KMS-11 (cell line): ENCODE data around the gene NBEA.

Experiments used
- H2AFZ ChIP-seq: fragments of 200-600 bp; sonication (generic); 2 replicates; pipeline ENCODE4 v1.6.1; 2016; ENCODE audit warnings: antibody characterized with exemption, mixed run types, low read depth
- H3K27ac ChIP-seq: fragments of 200-600 bp; sonication (generic); 2 replicates; pipeline ENCODE4 v1.6.1; 2016; ENCODE audit warnings: mild to moderate bottlenecking, mixed run types
- H3K27me3 ChIP-seq: fragments of 200-600 bp; sonication (generic); 2 replicates; pipeline ENCODE4 v1.6.1; 2017; ENCODE audit warnings: mild to moderate bottlenecking, low read depth, mixed run types, moderate library complexity; ENCODE audit not compliant: insufficient read depth
- H3K36me3 ChIP-seq: fragments of 200-600 bp; sonication (generic); 2 replicates; pipeline ENCODE4 v1.6.1; 2017; ENCODE audit warnings: mild to moderate bottlenecking, mixed run types; ENCODE audit not compliant: insufficient read depth
- H3K4me1 ChIP-seq: fragments of 200-600 bp; sonication (generic); 2 replicates; pipeline ENCODE4 v1.6.1; 2016; ENCODE audit warnings: mild to moderate bottlenecking, low read depth, mixed run types; ENCODE audit not compliant: poor library complexity, severe bottlenecking
- H3K4me2 ChIP-seq: fragments of 200-600 bp; sonication (generic); 2 replicates; pipeline ENCODE4 v1.7.0; 2016; ENCODE audit warnings: mild to moderate bottlenecking, mixed run types
- H3K4me3 ChIP-seq: fragments of 200-600 bp; sonication (generic); IDR thresholded peaks from 2 replicates; pipeline ENCODE4 v1.6.1; 2017; ENCODE audit warnings: low read depth, low read length, mixed read lengths; ENCODE audit not compliant: insufficient read depth
- H3K79me2 ChIP-seq: fragments of 200-600 bp; sonication (generic); 2 replicates; pipeline ENCODE4 v1.6.1; 2016; ENCODE audit warnings: low read depth, mixed run types; ENCODE audit not compliant: insufficient read depth
- H3K9ac ChIP-seq: fragments of 200-600 bp; sonication (generic); 2 replicates; pipeline ENCODE4 v1.6.1; 2016; ENCODE audit warnings: mild to moderate bottlenecking, mixed run types
- H4K20me1 ChIP-seq: fragments of 200-600 bp; sonication (generic); 2 replicates; pipeline ENCODE4 v1.6.1; 2016; ENCODE audit warnings: mild to moderate bottlenecking, mixed run types; ENCODE audit not compliant: insufficient read depth
- TF ChIP-seq, protein P1 (sequence below): fragments of 200-600 bp; sonication (generic); conservative IDR thresholded peaks from 2 replicates; pipeline ENCODE4 v1.6.1; 2017; ENCODE audit warnings: low read depth, mild to moderate bottlenecking, antibody characterized with exemption, low read length, moderate library complexity, mixed read lengths

Gene NBEA

DNA sequence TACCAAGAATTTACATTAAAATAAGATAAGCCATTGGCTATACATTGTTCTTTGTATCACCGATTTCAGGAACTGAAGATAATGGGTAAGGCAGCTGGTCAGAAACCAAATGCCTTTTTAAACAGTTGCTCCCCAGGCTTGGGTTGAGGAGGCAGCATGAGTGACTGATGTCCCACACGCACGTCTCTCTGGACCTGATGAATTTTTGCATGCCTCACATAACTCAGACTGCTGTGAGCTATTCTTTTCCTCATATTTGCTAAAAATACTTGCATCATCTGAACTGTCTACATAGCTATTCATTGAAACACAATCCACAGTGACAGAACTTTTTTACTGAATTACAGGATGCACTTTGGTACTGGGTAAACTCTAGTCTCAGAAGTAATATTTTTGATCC, 658.1 kb downstream of the NBEA start:
- no peaks in the 10 kb centered on the region for H3K4me1 ChIP-seq
- no peaks in the 10 kb centered on the region for H3K27me3 ChIP-seq
- TF ChIP-seq, protein P1, sequence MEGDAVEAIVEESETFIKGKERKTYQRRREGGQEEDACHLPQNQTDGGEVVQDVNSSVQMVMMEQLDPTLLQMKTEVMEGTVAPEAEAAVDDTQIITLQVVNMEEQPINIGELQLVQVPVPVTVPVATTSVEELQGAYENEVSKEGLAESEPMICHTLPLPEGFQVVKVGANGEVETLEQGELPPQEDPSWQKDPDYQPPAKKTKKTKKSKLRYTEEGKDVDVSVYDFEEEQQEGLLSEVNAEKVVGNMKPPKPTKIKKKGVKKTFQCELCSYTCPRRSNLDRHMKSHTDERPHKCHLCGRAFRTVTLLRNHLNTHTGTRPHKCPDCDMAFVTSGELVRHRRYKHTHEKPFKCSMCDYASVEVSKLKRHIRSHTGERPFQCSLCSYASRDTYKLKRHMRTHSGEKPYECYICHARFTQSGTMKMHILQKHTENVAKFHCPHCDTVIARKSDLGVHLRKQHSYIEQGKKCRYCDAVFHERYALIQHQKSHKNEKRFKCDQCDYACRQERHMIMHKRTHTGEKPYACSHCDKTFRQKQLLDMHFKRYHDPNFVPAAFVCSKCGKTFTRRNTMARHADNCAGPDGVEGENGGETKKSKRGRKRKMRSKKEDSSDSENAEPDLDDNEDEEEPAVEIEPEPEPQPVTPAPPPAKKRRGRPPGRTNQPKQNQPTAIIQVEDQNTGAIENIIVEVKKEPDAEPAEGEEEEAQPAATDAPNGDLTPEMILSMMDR, result no peak
- H3K27ac ChIP-seq, result no peak overlapping the region
- H3K79me2 ChIP-seq, result no peaks in the 10 kb centered on the region
- H3K4me2 ChIP-seq, result no peak overlapping the region
- no peak overlapping the region for H3K9ac ChIP-seq
- H2AFZ ChIP-seq, result no peak overlapping the region
- no peak overlapping the region for H3K4me3 ChIP-seq
- H3K36me3 ChIP-seq, result no peaks in the 10 kb centered on the region
- H4K20me1 ChIP-seq, result no peaks in the 10 kb centered on the region

DNA sequence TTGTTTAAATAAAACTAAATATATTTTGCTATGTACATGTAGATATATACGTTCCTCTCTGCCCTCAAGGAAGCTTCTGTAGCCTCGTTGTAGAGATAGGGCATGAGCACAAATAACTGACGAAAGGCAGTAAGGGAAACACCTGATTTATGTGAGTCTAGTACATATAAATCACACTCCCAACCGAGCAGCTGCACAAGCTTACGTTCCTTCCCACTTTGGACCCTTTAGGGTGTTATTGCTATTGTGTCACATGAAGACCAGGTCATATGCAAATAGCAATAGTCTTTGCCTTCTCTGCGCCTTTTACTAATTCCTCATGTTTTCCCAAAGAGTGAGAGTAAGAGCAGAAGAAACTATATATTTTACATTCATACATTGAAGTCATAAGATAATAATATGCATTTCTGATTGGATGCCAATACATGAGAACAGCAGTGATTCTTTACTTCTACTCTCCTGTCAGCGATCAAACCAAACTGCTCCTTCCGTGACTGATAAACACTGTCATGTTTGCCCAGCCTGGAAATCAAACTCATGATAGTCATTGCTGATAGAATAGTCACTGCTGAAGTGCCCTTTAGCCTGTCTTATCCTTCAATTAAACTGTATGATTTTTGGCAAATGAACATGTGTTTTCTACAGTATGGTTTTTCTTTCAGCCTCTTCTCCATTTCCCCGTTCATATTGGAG, 661.7 kb downstream of the NBEA start:
- H2AFZ ChIP-seq, result no peak overlapping the region
- no peak overlapping the region for H3K4me2 ChIP-seq
- TF ChIP-seq, protein P1, result no peak
- H3K27me3 ChIP-seq, result no peaks in the 10 kb centered on the region
- H3K27ac ChIP-seq, result no peak overlapping the region
- no peaks in the 10 kb centered on the region for H3K79me2 ChIP-seq
- no peaks in the 10 kb centered on the region for H3K36me3 ChIP-seq
- no peak overlapping the region for H3K4me3 ChIP-seq
- H3K9ac ChIP-seq, result no peak overlapping the region
- no peaks in the 10 kb centered on the region for H3K4me1 ChIP-seq
- no peaks in the 10 kb centered on the region for H4K20me1 ChIP-seq

DNA sequence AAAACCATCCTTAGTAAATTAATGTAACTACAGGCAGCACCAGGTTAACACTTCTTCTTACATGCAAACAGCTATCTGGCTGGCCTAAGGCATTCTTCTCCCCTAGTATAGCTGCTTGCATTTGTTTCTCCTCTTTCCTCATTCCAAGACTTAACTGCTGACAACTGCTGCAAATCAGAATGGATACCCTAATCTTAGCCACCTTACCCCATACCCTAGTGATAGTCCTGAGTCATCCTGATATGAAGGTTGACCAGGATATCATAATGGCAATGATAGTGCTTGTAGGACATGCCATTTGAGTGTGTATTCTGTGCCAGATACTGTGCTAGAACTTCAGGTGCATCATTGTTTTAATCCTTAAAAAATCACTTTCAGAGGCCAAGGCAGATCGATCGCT, 672.6 kb downstream of the NBEA start:
- no peaks in the 10 kb centered on the region for H3K4me1 ChIP-seq
- no peaks in the 10 kb centered on the region for H3K36me3 ChIP-seq
- H3K27ac ChIP-seq, result no peak overlapping the region
- H3K4me2 ChIP-seq, result no peak overlapping the region
- H2AFZ ChIP-seq, result no peak overlapping the region
- no peak overlapping the region for H3K9ac ChIP-seq
- no peaks in the 10 kb centered on the region for H4K20me1 ChIP-seq
- H3K79me2 ChIP-seq, result no peaks in the 10 kb centered on the region
- no peaks in the 10 kb centered on the region for H3K27me3 ChIP-seq
- no peak overlapping the region for H3K4me3 ChIP-seq
- TF ChIP-seq, protein P1, result no peak

DNA sequence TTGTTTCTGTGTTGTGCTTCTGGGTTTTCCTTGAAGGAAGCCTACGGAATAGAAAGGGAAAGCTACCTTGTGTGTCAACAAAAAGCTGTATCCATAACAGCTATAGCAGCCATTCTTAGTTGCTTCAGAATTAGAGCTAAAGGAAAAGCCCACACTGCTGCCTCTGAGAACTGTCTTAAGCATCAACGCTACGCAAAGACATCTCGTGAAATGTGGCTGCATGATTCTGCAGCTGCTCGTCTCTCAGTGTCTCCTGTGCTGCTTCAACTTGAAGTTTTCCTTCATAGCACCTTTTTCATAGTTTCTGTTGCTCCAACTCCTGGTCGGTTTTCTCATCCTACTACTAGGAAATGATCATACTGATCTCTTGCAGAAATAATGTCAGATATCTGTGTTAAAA, 675.4 kb downstream of the NBEA start:
- no peak overlapping the region for H3K9ac ChIP-seq
- H3K27ac ChIP-seq, result no peak overlapping the region
- TF ChIP-seq, protein P1, result no peak
- H3K4me3 ChIP-seq, result no peak overlapping the region
- no peak overlapping the region for H3K4me2 ChIP-seq
- no peak overlapping the region for H2AFZ ChIP-seq
- H3K36me3 ChIP-seq, result no peaks in the 10 kb centered on the region
- H3K27me3 ChIP-seq, result no peaks in the 10 kb centered on the region
- H3K4me1 ChIP-seq, result no peaks in the 10 kb centered on the region
- no peaks in the 10 kb centered on the region for H4K20me1 ChIP-seq
- no peaks in the 10 kb centered on the region for H3K79me2 ChIP-seq
